Lower leg skin (tissue), 4 donors: ENCODE data around the gene FAAH. TPM values are rescaled to one million over a fixed set of nuclear protein-coding genes. Genes with fewer than 3 reads are reported as not detected.

ENCODE experiments used
- DNase-seq, 2 donors: peaks; one replicate each; pipeline ENCODE4 v3.0.0-alpha.2; 2019; ENCODE audit warnings: low spot score in 2 of 2
- H3K4me3 ChIP-seq: fragments of 200-600 bp; sonication (generic); 2 replicates; pipeline ENCODE4 v1.5.1; 2017; ENCODE audit warnings: mild to moderate bottlenecking, low read depth; ENCODE audit not compliant: poor library complexity, severe bottlenecking
- CTCF ChIP-seq, 3 donors: fragments of 450-650 bp; IDR thresholded peaks; one replicate each; pipeline ENCODE4 v1.5.1; 2016; ENCODE audit warnings: antibody characterized with exemption in 3 of 3, mild to moderate bottlenecking in 3 of 3, moderate library complexity in 2 of 3
- POLR2A ChIP-seq, 2 donors: fragments of 450-650 bp; IDR thresholded peaks; one replicate each; pipeline ENCODE4 v1.6.1; 2016 to 2017; ENCODE audit warnings: antibody characterized with exemption in 2 of 2, mild to moderate bottlenecking in 1 of 2, moderate library complexity in 1 of 2
- WGBS, 2 donors: methylation state at CpG; one replicate each; pipeline ENCODE4 v1.1.5; 2018; 5-methylcytosine and 5-hydroxymethylcytosine counted together
- intact Hi-C: fragments of 100-400 bp; cut with DNase I; formaldehyde crosslinking; loops from one replicate; pipeline ENCODE4 v1.15.0; 2023; ENCODE audit warnings: low total_unique reads
- total RNA-seq, 4 donors: library from RNA; depleted of rRNA; stranded (reverse); fragments of >200 nt; gene quantifications; one replicate each; pipeline ENCODE4 v1.1.0, GENCODE V29; 2016

The FAAH gene
- total RNA-seq, 4 donors from 2014 or later: 26.3 to 30.7 (median 28.4) TPM

GRCh38 chr1:46396441-46397398 lies 2.6 kb downstream of the FAAH start:
- TF ChIP-seq POLR2A (IDR thresholded peaks at IDR 0.05): no peak
- no peak for TF ChIP-seq CTCF (IDR thresholded peaks at IDR 0.05)
- DNase-seq: no peak
- no peak overlapping the region for H3K4me3 ChIP-seq
- intact Hi-C loops: no loop called here
- whole genome bisulfite sequencing, 2 donors: 54 to 64% methylated on average over 10 of the region's 10 CpGs

GRCh38 chr1:46399307-46399706 lies 5.2 kb downstream of the FAAH start:
- DNase-seq: no peak
- WGBS, 2 donors: 79 to 82% methylated on average over 9 of the region's 9 CpGs
- intact Hi-C loops: no loop called here
- TF ChIP-seq POLR2A (IDR thresholded peaks at IDR 0.05) (no peak), CTCF (IDR thresholded peaks at IDR 0.05) (no peak)
- no peak overlapping the region for H3K4me3 ChIP-seq

GRCh38 chr1:46400421-46400820 lies 6.3 kb downstream of the FAAH start:
- intact Hi-C loops: loop anchor here (10.0 kb wide), 1 partner anchor 124 kb away; no protein-coding TSS in a partner anchor
- no peak overlapping the region for H3K4me3 ChIP-seq
- 77% methylated on average over 4 of the region's 4 CpGs for WGBS, 2 donors
- TF ChIP-seq POLR2A (IDR thresholded peaks at IDR 0.05): no peak
- no peak for TF ChIP-seq CTCF (IDR thresholded peaks at IDR 0.05)
- no peak for DNase-seq

GRCh38 chr1:46401154-46401913 lies 7.2 kb downstream of the FAAH start:
- WGBS, 2 donors: 53 to 56% methylated on average over 6 of the region's 6 CpGs
- intact Hi-C loops: loop anchor here (10.0 kb wide), 1 partner anchor 123 kb away; no protein-coding TSS in a partner anchor
- DNase-seq: no peak
- TF ChIP-seq POLR2A (IDR thresholded peaks at IDR 0.05) (no peak), CTCF (IDR thresholded peaks at IDR 0.05) (no peak)
- H3K4me3 ChIP-seq: no peak overlapping the region

GRCh38 chr1:46401964-46402626 lies 8.0 kb downstream of the FAAH start:
- H3K4me3 ChIP-seq: no peak overlapping the region
- no peak for TF ChIP-seq CTCF (IDR thresholded peaks at IDR 0.05)
- no peak for TF ChIP-seq POLR2A (IDR thresholded peaks at IDR 0.05)
- intact Hi-C loops: loop anchor here (10.0 kb wide), 1 partner anchor 123 kb away; no protein-coding TSS in a partner anchor
- DNase-seq: peak; percentile 77 to 90
- WGBS, 2 donors: 34 to 36% methylated on average over 7 to 9 of the region's 10 CpGs
